NCI-H510A treated with DMSO at 0.1 percent for 48 hours (cell line): ENCODE measurements around the gene NBPF3.
"Not testable (repeated sequence)": the region's sequence is repeated elsewhere in the genome, so short reads cannot be mapped to it uniquely, and the experiment has no call there.

Source experiments
- DNase-seq: peaks from one replicate; lab custom pipeline; 2025; lab: John Stamatoyannopoulos, UW

Gene NBPF3, protein sequence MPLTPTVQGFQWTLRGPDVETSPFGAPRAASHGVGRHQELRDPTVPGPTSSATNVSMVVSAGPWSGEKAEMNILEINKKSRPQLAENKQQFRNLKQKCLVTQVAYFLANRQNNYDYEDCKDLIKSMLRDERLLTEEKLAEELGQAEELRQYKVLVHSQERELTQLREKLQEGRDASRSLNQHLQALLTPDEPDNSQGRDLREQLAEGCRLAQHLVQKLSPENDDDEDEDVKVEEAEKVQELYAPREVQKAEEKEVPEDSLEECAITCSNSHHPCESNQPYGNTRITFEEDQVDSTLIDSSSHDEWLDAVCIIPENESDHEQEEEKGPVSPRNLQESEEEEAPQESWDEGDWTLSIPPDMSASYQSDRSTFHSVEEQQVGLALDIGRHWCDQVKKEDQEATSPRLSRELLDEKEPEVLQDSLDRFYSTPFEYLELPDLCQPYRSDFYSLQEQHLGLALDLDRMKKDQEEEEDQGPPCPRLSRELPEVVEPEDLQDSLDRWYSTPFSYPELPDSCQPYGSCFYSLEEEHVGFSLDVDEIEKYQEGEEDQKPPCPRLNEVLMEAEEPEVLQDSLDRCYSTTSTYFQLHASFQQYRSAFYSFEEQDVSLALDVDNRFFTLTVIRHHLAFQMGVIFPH

DNA sequence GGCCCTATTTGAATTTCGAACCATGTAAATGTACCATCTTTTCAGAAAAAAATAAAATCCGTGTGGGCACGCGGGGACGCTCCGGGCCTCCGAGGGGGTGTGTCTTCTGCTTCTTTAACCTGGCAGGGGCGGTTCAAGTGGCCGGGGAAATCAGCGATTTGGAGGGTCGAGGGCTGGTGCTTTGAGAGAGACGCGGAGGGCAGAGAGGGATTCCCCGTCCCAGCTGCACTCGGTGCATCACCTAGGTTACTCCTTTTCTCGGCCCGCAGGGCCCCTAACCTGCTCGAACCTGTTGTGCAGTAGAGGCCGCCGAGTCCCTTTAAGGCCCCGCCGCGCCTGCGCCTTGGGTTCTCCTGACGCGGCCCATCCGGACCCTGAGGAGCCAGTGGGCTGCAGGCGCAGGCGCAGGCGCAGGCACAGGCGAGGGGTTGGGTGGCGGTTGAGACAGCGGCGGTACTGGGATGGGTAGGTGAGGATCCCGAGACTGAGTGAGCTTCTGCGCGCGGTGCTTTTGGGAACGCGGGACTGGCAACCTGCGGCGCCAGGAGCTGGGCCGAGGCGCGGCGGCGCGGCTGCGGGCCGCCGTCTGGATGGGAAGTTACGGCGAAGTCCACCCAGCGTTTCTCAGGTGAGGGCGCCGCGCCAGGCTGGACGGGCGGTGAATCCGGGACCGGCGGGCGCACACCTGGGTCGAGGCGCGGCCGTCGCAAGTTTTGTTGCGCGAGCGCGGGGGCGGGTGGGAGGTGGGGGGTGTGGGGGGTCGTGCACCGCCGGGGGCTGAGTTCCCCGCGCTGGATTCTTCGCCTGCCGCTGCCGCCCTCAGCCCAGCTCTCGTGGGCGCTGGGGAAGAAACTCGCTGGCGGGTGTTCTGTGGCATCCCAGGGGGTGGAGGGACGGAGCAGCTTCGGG is at the start of gene NBPF3:
Gene NBPF3, plus strand, starts transcription at position 417 of the 909 bp plus-strand sequence. CDS start 4,950 bp downstream, outside the sequence.
- peak; percentile 96 for DNase-seq

DNA sequence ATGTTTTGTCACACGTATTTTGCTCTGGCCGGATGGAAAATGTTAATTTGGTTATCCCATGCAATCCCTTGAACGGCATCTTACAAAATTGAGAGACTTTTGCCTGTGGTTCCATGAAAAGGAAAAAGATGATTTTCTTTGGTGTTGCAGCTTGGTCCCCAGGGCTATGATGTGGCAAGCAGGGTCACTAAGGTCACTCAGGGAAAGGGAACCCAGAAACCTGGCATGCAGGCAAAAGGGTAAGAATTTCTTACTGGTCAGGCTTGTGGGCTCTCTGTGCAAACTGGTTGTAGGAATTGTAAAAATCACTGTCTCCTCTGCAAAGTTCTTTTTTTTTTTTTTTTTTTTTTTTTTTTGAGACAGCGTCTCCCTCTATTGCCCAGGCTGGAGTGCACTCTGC is 48.4 kb upstream of the NBPF3 start:
- no peak for DNase-seq

DNA sequence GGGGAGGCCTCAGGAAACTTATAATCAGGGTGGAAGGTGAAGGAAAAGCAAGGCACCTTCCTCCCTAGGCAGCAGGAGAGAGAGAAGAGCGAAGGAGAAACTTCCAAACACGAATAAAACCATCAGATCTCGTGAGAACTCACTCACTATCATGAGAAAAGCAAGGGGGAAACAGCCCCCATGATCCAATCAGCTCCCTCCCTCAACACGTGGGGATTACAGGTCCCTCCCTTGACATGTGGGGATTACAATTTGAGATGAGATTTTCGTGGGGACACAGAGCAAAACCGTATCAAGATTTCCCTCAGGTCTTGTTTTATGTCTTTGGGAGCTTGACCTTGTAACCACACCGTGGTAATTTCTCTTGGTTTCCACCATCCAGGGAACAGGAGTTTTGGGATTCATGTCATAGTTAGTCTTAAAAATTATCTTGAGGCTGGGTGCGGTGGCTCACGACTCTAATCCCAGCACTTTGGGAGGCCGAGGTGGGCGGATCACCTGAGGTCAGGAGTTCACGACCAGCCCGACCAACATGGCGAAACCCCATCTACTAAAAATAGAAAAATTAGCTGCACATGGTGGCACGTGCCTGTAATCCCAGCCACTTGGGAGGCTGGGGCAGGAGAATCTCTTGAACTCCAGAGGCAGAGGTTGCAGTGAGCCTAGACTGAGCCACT is 47.2 kb upstream of the NBPF3 start:
- DNase-seq, result no peak

DNA sequence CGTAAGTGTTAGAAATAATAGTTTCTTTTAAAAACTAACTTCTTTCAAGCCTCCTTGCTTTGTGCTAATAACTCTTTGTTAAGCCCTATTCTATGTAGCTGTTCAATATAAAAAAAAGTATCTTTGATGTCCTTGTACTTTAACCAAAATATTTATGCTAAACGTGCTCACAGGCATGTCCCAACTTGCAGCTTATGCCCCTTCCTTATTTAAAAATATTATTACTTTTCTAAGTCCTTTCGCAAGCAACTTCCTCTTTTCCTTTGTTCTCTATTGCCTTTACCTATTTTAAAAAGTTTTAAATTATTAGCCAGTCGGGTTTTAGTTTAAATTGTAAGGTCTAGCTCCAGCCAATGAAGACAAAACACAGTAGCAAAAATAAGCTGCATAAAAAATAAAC is 43.4 kb upstream of the NBPF3 start:
- DNase-seq, result no peak

DNA sequence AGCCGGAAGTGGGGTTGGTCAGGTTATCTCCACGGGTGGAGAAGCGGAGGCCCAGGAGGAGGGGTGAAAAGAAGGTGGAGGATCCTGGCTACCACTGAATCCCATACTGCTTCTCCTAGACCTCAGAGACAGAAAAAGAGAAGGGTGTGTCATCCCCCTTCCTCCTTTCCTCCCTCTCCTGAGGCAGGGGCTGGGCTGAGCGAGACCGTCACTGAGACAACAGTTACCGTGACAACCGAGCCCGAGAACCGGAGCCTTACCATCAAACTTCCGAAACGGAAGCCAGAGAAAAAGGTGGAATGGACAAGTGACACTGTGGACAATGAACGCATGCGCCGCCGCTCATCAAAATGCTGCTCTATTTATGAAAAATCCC is 42.1 kb upstream of the NBPF3 start:
- no peak for DNase-seq

DNA sequence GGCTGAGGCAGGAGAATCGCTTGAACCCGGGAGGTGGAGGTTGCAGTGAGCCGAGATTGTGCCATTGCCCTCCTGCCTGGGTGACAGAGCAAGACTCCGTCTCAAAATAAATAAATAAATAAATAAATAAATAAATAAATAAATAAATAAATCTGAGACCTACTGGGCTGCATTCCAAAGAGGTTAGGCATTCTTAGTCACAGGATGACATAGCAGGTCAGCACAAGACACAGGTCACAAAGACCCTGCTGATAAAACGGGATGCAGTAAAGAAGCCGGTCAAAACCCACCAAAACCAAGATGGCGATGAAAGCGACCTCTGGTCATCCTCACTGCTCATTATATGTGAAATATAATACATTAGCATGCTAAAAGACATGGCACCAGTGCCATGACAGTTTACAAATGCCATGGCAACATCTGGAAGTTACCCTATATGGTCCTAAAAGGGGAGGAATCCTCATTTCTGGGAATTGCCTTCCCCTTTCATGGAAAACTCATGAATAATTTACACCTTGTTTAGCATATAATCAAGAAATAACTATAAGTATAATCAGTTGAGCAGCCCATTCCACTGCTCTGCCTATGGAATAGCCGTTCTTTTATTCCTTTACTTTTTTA is 38.1 kb upstream of the NBPF3 start:
- DNase-seq, result not testable (repeated sequence)

DNA sequence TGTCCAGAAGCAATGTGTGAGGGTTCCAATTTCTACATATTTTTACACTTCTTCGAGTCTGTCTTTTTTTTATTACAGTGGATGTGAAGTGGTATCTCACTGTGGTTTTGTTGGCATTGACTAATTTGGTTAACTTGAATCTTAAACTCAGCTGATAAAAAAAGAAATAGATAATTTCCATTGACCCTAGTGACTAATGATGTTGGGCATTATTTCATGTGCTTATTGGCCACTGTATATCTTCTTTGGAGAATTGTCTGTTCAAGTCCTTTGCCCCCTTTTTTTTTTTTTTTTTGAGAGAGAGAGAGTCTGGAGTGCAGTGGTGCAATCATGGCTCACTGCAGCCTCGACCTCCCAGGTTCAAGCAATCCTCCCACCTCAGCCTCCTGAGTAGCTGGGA is 33.3 kb upstream of the NBPF3 start:
- no peak for DNase-seq

DNA sequence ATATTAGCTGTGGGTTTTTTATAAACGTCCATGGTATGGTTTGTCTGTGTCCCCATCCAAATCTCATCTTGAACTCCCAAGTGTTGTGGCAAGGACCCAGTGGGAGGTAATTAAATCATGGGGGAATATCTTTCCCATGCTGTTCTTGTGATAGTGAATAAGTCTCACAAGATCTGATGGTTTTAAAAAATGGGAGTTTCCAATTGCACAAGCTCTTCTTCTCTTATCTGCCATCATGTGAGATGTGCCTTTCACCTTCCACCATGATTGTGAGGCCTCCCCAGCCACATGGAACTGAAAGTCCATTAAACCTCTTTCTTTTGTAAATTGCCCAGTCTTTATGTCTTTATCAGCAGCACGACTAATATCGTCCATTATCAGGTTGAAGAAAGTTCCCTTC is 30.0 kb upstream of the NBPF3 start:
- DNase-seq, result not testable (repeated sequence)

DNA sequence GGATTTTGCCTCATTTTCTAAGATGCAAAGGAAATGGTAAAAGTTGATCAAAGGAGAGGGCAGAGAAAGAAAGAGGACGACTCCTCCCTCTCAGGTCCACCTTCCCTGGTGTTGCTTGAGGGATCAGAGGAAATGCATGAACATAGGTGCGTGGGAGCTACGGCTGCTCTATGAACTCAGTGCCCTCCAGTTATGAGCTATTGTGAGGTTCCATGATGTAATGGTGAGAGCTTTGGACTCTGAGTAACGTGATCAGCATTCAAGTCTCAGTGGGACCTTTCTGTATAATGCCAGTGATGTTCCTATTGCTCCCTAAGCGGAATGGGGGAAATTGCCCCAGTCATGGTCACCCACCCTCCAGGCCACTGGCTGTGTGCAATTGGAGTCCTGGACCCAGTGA is 25.9 kb upstream of the NBPF3 start:
- DNase-seq, result no peak

DNA sequence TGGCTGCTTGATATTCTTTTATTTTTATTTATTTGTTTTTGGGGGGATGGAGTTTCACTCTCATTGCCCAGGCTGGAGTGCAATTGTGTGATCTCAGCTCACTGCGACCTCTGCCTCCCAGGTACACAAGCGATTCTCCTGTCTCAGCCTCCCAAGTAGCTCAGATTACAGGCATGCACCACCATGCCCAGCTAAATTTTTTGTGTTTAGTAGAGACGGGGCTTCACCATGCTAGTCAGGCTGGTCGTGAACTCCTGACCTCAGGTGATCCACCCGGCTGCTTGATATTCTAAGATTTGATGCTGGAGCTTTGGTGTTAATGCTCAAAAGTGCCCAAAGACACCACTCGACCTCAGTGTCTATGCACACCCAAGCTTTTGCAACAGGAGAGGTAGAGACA is 19.6 kb upstream of the NBPF3 start:
- DNase-seq, result not testable (repeated sequence)

DNA sequence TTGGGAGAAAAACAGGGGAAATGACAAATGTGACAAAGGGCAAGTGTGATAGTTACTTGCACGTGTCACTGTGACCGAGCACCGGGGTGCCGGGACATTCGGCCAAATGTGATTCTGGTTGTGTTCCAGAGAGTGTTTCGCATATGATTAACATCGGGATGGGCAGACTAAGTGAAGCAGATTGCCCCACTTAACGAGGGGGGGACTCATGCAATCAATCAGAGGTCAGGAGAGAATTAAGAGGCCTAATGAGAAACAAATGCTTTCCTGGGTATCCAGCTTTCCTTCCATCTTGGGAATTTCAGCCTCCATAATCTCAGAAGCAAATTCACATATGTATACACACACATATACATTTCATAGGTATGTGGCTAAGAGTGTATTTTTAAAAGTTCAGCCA is 18.6 kb upstream of the NBPF3 start:
- DNase-seq, result not testable (repeated sequence)

DNA sequence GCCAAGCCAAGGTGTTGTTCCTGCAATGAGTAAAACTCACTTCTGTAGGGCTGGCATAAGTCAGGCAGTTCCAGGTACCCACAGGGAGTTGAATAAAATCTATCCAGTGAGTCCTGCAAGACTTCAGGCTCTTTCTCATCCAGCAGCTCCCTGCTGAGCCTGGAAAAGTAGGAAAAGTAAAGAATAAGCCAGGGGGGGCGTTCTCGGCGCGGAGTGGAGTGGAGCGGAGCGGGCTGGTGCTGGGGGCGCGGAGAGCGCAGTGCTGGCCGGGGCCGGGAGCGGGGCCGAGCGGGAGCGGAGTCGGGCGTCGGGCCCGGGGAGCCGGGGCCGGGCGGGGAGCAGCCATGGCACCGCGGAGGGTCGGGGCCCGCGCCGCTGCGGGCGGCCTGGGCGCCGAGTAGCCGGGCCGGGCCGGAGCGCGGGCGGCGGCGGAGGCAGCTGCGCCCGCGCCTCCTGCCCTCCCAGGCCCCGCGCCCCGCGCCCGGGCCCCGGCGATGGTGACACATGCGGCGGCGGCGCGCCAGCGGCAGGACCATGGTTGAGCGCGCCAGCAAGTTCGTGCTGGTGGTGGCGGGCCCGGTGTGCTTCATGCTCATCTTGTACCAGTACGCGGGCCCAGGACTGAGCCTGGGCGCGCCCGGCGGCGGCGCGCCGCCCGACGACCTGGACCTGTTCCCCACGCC is 12.0 kb upstream of the NBPF3 start:
- DNase-seq, result not testable (repeated sequence)

DNA sequence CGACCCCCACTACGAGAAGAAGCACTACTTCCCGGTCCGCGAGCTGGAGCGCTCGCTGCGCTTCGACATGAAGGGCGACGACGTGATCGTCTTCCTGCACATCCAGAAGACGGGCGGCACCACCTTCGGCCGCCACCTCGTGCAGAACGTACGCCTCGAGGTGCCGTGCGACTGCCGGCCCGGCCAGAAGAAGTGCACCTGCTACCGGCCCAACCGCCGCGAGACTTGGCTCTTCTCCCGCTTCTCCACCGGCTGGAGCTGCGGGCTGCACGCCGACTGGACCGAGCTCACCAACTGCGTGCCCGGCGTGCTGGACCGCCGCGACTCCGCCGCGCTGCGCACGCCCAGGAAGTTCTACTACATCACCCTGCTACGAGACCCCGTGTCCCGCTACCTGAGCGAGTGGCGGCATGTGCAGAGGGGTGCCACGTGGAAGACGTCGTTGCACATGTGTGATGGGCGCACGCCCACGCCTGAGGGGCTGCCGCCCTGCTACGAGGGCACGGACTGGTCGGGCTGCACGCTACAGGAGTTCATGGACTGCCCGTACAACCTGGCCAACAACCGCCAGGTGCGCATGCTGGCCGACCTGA is 11.4 kb upstream of the NBPF3 start:
- DNase-seq, result not testable (repeated sequence)

DNA sequence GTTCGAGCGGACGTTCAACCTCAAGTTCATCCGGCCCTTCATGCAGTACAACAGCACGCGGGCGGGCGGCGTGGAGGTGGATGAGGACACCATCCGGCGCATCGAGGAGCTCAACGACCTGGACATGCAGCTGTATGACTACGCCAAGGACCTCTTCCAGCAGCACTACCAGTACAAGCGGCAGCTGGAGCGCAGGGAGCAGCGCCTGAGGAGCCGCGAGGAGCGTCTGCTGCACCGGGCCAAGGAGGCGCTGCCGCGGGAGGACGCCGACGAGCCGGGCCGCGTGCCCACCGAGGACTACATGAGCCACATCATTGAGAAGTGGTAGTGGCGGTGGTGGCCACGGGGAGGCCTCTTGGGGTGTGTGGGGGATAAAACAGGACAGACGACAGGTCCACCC is 10.7 kb upstream of the NBPF3 start:
- DNase-seq, result not testable (repeated sequence)

DNA sequence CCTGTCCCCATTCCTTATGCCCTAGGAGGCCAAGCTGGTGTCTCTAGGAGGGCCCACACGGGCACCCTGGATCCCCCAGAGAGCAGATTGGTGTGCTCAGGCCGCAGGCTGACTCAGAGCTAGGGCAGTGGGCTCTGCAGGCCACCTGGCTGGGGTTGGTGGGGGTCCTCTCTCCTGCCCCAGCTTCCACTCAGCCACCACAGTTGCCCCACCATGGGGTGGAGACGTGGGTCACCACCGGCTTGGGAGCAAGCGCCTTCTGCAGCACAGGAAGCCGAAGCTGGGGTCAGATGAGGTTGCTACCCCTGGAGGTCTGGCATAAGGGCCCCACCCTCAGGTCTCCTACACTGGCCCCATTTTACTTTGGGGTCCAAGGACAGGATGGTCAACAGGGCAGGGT is 9.1 kb upstream of the NBPF3 start:
- DNase-seq, result not testable (repeated sequence)

DNA sequence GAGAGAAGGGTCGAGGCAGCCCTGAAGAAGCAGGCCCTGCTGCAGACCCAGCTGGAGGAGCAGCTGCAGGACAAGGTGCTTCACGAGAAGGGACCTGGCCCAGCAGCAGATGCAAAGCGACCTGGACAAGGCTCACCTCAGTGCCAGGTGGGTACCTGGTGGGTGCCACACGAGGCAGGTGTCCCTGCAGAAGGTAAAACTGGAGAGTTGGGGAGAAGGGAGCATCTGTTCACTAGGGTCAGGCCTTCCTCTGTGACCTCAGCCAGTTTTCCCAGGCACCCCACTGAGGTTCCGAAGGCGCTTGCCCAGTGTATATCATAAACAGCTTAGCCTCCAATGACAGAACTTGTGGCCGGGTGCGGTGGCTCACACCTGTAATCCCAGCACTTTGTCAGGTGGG is 5.5 kb upstream of the NBPF3 start:
- DNase-seq, result no peak

DNA sequence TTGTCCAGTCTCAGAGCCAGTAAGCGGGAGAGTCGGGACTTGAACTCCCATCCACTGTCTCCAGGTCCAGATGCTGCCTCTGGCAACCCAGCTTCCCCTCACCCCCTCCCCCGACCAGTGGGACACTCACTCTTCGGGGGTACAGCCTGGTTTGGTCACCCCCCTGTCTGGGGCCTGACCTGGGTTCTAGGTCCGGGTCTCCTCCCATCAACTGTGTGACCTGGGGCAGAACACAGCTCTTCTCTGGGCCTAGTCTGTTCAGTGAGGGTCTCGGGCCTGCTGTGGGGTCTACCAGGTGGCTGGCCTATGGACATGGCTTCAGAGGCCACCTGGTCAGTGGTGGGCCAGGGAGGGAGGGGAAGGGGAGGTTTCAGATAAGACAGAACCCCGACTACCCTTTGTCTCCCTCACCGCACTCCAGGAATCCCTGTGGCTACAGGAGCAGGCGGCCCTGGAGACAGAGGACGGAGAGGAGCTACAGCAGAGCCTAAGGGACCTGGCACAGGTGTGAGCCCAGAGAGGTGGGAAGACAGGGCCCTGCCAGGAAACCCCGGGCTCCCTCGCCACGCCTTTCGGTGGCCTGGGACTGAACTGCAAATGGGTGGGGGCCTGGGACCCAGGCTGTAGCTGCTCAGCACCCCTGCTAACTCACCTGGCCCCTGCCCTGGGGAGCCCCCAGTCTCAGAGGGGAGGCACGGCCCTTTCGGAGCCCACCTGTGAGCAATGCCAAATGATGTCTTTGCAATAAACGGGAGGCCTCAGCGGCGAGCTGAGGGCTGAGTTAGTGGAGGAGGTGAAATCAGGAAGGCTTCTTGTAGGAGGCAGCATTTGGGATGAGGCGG is 4.1 kb upstream of the NBPF3 start:
- no peak for DNase-seq

DNA sequence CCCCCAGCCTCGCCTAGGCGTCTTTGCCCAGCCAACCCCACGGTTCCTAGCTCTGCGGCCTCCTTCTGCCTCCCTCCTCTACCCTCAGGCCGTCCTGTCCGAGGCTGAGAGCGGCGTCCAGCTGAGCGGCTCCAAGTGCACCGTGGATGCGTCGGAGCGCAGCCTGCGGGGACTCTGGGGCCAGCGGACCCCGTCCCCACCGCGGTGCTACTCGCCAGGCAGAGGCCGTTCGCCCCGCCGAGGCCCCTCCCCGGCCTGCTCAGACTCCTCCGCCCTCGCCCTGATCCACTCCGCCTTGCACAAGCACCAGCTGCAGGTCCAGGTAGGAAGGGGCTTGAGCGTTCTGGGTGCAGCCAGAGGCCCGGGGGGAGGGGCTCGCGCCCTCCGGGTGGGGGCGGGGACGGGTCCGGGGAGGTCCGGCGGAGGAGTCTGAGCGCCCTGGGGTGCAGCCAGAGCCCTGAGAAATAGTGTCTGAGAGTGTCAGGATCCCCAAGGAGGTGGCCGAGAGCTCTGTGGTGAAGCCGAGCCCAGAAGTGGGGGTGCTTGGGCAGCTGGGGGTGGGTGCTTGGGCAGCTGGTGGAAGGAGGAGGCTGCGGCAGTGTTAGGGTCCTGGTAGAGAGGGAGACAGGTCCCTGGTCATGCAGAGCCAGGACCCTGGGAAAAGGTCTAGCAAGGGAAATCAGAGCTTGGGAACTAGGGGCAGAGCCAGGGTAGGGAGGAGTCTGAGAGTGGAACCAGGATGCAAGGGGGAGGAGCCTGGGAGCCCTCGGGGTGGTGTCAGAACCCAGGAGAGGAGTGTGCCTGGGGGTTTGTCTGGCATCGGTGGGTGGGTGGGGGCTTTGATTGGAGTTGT is 3.2 kb upstream of the NBPF3 start:
- peak; percentile 61 for DNase-seq

DNA sequence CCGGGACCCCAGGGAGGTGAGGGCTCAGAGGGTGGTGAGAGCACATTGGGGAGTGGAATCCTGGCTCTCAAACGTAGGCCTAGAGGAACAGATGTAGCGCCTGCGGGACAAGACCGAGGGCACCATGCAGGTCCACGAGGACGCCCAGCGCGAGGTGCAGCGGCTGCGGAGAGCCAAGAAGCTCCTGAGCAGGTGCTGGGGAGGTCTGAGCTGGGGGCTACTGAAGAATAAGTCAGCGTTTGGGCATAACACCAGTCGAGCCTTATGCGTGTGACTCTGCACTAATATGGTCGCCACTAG is 2.6 kb upstream of the NBPF3 start:
- DNase-seq, result no peak
